ENCODE data around the gene SULT1B1.

Gene SULT1B1

DNA sequence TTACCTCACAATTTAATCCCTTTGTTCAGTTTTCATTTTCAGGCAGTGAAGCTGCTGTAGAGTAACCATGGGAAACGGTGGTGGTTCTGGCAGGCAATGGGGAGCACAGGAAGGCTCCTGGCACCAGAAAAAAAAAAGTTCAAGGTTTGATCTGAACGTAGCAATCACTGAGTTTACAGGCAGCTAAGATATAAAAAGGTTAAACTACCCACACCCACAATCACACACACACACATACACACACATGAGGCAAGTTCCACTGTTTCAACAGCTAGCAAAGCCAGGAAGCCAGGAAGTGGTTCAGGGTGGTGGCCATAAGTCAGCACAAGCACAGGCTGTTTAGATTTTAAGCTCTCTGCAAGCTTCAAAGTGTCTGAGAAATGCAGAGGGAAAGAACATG, at the start of gene SULT1B1:
Gene SULT1B1 (minus strand): TSS at position 166 of the 400 bp plus-strand sequence. CDS start 5,403 bp downstream, outside the sequence.
- TF ChIP-seq, protein P1, sequence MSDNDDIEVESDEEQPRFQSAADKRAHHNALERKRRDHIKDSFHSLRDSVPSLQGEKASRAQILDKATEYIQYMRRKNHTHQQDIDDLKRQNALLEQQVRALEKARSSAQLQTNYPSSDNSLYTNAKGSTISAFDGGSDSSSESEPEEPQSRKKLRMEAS (IDR thresholded peaks at IDR 0.05; ENCODE audit: low read depth, low read length) = no peak
- TF ChIP-seq, protein P2, sequence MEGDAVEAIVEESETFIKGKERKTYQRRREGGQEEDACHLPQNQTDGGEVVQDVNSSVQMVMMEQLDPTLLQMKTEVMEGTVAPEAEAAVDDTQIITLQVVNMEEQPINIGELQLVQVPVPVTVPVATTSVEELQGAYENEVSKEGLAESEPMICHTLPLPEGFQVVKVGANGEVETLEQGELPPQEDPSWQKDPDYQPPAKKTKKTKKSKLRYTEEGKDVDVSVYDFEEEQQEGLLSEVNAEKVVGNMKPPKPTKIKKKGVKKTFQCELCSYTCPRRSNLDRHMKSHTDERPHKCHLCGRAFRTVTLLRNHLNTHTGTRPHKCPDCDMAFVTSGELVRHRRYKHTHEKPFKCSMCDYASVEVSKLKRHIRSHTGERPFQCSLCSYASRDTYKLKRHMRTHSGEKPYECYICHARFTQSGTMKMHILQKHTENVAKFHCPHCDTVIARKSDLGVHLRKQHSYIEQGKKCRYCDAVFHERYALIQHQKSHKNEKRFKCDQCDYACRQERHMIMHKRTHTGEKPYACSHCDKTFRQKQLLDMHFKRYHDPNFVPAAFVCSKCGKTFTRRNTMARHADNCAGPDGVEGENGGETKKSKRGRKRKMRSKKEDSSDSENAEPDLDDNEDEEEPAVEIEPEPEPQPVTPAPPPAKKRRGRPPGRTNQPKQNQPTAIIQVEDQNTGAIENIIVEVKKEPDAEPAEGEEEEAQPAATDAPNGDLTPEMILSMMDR (IDR thresholded peaks at IDR 0.05; ENCODE audit: low read depth, low read length) = no peak
- no peak for TF ChIP-seq POLR2A (IDR thresholded peaks at IDR 0.05; ENCODE audit: extremely low read depth, insufficient read length)
- TF ChIP-seq MYC (IDR thresholded peaks at IDR 0.05; ENCODE audit: low read depth, low read length) = no peak
- H3K4me3 ChIP-seq (ENCODE audit: low read depth, low read length) = no peak within 1 kb of the TSS
- peak; percentile 27 for DNase-seq (ENCODE audit: low read depth)

DNA sequence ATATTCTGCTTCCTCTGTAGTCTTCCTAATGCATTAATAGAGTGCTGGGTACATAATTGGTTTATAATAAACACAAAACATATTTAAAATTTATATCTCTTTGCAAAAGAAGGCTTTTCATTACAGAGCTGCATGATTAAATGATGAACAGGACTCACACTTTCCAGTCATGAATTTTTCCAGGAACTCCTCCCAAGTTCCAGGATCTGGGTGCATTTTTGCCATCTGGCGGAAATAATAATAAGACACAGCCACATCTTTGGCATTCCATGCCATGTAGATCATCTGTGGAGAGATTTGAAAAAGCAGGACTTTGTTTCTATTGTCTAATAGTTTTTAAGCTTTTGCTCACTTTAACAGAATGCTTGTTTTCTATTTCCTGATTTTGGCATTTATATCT, 40.2 kb upstream of the SULT1B1 start:
- no peak overlapping the region for H3K4me3 ChIP-seq (ENCODE audit: low read depth, low read length)
- DNase-seq (ENCODE audit: low read depth) = no peak
- TF ChIP-seq, protein P1 (IDR thresholded peaks at IDR 0.05; ENCODE audit: low read depth, low read length) = no peak
- no peak for TF ChIP-seq MYC (IDR thresholded peaks at IDR 0.05; ENCODE audit: low read depth, low read length)
- TF ChIP-seq, protein P2 (IDR thresholded peaks at IDR 0.05; ENCODE audit: low read depth, low read length) = no peak
- no peak for TF ChIP-seq POLR2A (IDR thresholded peaks at IDR 0.05; ENCODE audit: extremely low read depth, insufficient read length)

GRCh38 chr4:69799337-69799736, 38.9 kb upstream of the SULT1B1 start:
- H3K4me3 ChIP-seq (ENCODE audit: low read depth, low read length) = no peak overlapping the region
- DNase-seq (ENCODE audit: low read depth) = no peak
- no peak for TF ChIP-seq POLR2A (IDR thresholded peaks at IDR 0.05; ENCODE audit: extremely low read depth, insufficient read length)
- TF ChIP-seq, protein P2 (IDR thresholded peaks at IDR 0.05; ENCODE audit: low read depth, low read length) = no peak

GRCh38 chr4:69793732-69794131, 33.3 kb upstream of the SULT1B1 start:
- no peak for TF ChIP-seq MYC (IDR thresholded peaks at IDR 0.05; ENCODE audit: low read depth, low read length)
- TF ChIP-seq, protein P2 (IDR thresholded peaks at IDR 0.05; ENCODE audit: low read depth, low read length) = no peak
- TF ChIP-seq POLR2A (IDR thresholded peaks at IDR 0.05; ENCODE audit: extremely low read depth, insufficient read length) = no peak
- TF ChIP-seq, protein P1 (IDR thresholded peaks at IDR 0.05; ENCODE audit: low read depth, low read length) = no peak
- no peak for DNase-seq (ENCODE audit: low read depth)

GRCh38 chr4:69787879-69788278, 27.5 kb upstream of the SULT1B1 start:
- no peak overlapping the region for H3K4me3 ChIP-seq (ENCODE audit: low read depth, low read length)
- TF ChIP-seq, protein P1 (IDR thresholded peaks at IDR 0.05; ENCODE audit: low read depth, low read length) = no peak
- TF ChIP-seq MYC (IDR thresholded peaks at IDR 0.05; ENCODE audit: low read depth, low read length) = no peak
- no peak for TF ChIP-seq POLR2A (IDR thresholded peaks at IDR 0.05; ENCODE audit: extremely low read depth, insufficient read length)
- TF ChIP-seq, protein P2 (IDR thresholded peaks at IDR 0.05; ENCODE audit: low read depth, low read length) = no peak
- no peak for DNase-seq (ENCODE audit: low read depth)

More at GRCh38 chr4:69793732-69794131, 33.3 kb upstream of the SULT1B1 start:
- H3K4me3 ChIP-seq (ENCODE audit: low read depth, low read length) = no peak overlapping the region

GRCh38 chr4:69786547-69786946, 26.1 kb upstream of the SULT1B1 start:
- no peak for DNase-seq (ENCODE audit: low read depth)
- TF ChIP-seq POLR2A (IDR thresholded peaks at IDR 0.05; ENCODE audit: extremely low read depth, insufficient read length) = no peak
- TF ChIP-seq, protein P1 (IDR thresholded peaks at IDR 0.05; ENCODE audit: low read depth, low read length) = no peak
- no peak for TF ChIP-seq MYC (IDR thresholded peaks at IDR 0.05; ENCODE audit: low read depth, low read length)
- TF ChIP-seq, protein P2 (IDR thresholded peaks at IDR 0.05; ENCODE audit: low read depth, low read length) = no peak
- no peak overlapping the region for H3K4me3 ChIP-seq (ENCODE audit: low read depth, low read length)

All from NB4 (cell line).